ENCODE measurements around the gene TYMP. TPM values are rescaled to one million over a fixed set of nuclear protein-coding genes. Genes with fewer than 3 reads are reported as not detected.

TYMP gene
- total RNA-seq, 1 donor from 2014 or later: 6.3 TPM

DNA sequence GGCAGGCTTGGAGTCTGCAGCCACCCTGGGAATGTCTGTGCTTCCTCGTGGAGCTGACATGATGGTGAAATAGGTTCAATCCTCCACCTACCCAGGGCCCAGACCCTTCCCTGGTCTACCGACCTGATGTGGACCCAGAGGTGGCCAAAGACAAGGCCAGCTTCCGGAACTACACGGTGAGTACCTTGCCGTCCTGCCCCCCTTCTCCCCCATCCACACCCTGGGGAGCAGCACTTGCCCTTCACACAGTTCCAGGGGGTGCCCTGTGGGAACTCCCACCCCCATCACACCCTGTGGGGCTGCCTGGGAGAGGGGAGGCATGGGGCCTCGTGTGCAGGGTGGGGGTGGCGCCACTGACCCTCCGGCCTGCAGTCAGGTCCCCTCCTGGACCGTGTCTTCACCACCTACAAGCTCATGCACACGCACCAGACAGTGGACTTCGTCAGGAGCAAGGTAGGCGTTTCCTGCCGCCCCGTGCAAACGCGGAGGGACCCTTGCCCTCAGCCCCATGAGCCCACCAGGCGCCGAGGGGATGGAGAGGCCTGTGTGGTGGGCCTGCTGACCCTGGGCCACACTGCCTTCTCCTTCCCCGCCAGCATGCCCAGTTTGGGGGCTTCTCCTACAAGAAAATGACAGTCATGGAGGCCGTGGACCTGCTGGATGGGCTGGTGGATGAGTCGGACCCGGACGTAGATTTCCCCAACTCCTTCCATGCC is 42.4 kb downstream of the TYMP start:
- Mint-ChIP-seq H3K9me3 (ENCODE audit: unreplicated experiment) (no peaks in the 10 kb centered on the region), H3K36me3 (ENCODE audit: low read depth, unreplicated experiment) (no peaks in the 10 kb centered on the region), H3K27ac (ENCODE audit: unreplicated experiment) (no peak overlapping the region), H3K27me3 (ENCODE audit: unreplicated experiment) (peaks cover 9% of the 10 kb centered on the region), H3K4me3 (ENCODE audit: unreplicated experiment) (no peak overlapping the region), H3K4me1 (ENCODE audit: unreplicated experiment) (peaks cover 7% of the 10 kb centered on the region)
- TF ChIP-seq, protein P1, sequence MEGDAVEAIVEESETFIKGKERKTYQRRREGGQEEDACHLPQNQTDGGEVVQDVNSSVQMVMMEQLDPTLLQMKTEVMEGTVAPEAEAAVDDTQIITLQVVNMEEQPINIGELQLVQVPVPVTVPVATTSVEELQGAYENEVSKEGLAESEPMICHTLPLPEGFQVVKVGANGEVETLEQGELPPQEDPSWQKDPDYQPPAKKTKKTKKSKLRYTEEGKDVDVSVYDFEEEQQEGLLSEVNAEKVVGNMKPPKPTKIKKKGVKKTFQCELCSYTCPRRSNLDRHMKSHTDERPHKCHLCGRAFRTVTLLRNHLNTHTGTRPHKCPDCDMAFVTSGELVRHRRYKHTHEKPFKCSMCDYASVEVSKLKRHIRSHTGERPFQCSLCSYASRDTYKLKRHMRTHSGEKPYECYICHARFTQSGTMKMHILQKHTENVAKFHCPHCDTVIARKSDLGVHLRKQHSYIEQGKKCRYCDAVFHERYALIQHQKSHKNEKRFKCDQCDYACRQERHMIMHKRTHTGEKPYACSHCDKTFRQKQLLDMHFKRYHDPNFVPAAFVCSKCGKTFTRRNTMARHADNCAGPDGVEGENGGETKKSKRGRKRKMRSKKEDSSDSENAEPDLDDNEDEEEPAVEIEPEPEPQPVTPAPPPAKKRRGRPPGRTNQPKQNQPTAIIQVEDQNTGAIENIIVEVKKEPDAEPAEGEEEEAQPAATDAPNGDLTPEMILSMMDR (IDR thresholded peaks at IDR 0.05; ENCODE audit: unreplicated experiment): no peak
- DNase-seq (ENCODE audit: low spot score): no peak

DNA sequence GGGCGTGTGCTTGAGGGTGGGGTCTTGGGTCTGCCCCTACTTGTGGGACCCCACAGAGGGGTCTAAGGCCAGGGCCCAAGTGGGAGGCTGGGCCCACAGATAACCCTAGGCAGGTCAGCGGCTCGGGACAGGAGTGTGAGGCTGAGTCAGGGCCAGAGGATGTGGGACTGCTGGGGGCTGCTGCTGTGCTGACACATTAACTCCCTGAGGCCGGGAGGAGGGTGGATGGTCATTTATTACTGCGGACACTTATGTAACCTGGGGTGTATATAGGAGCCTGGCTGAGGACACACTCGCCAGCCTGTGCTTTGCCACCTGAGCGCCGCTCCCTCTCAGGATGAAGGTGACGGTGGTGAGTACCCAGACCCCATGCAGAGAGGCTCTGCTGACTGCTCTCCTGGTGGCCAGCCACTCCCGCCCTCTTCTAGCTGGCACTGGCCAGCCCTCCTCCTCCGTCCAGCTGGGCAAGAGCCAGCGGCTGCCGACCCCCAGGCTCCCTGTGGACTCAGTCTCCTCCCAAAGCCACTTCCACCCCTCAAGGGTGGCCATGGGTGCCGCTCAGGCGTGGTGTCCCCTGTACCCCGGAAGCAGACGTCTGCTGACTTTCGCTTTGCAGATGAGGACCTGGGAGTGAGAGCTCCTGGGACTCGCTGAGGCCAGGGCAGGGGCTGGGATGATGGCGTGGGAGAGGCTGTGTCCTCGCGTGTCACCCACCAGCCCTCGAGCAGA is 43.1 kb downstream of the TYMP start, which contains the start of gene MIOX:
TSS of gene MIOX (plus strand) at position 299 of the 729 bp plus-strand sequence. CDS start at position 338, 39 bp downstream.
- Mint-ChIP-seq H3K27ac (ENCODE audit: unreplicated experiment) (no peak within 1 kb of the TSS), H3K4me3 (ENCODE audit: unreplicated experiment) (no peak within 1 kb of the TSS), H3K9me3 (ENCODE audit: unreplicated experiment) (no peaks in the 10 kb centered on the region), H3K4me1 (ENCODE audit: unreplicated experiment) (peaks cover 7% of the 10 kb centered on the region), H3K36me3 (ENCODE audit: low read depth, unreplicated experiment) (no peaks in the 10 kb centered on the region), H3K27me3 (ENCODE audit: unreplicated experiment) (peaks cover 9% of the 10 kb centered on the region)
- no peak for DNase-seq (ENCODE audit: low spot score)
- TF ChIP-seq, protein P1 (IDR thresholded peaks at IDR 0.05; ENCODE audit: unreplicated experiment): no peak

DNA sequence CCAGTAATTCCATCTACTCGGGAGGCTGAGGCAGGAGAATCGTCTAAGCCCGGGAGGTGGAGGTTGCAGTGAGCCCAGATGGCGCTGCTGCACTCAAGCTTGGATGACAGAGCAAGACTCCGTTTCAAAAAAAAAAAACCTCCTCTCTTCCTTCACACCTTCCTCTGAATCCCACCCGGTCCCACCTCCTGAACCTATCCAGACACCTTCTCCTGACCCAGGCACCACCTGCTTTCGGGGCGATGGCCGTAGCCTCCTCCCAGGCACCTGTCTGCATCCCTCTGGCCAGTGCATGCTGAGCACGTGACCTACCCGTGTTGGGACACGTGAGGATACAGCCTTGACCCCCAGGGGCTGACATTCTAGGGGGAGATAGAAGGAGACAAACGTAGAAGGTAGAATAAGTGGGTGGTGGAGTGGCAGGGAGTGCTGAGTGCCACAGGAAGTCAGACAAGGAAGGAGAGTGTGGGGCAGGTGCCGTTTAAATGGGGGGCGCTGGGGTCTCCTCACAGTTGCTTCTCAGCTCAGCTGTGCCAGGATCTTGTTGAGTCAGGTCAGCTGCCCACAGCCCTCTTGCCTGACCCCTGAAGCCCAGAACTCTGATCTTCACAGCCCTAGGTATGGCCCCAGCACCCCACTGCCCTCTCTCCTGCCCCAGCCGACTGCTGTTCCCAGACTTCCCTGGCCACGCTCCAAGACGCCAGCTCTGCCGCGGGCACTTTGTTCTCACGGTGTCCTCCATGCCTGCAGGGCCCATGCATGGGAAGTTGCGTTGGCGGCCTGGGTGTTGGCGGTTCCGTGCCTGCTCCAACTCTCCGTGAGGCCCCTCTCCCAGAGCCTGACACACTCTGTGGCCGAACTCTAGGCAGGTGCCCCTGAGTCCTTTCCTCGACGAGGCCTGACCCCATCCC is 44.3 kb downstream of the TYMP start:
- Mint-ChIP-seq H3K4me1 (ENCODE audit: unreplicated experiment) (no peaks in the 10 kb centered on the region), H3K9me3 (ENCODE audit: unreplicated experiment) (no peaks in the 10 kb centered on the region), H3K4me3 (ENCODE audit: unreplicated experiment) (no peak overlapping the region), H3K27me3 (ENCODE audit: unreplicated experiment) (peaks cover 10% of the 10 kb centered on the region), H3K27ac (ENCODE audit: unreplicated experiment) (no peak overlapping the region), H3K36me3 (ENCODE audit: low read depth, unreplicated experiment) (no peaks in the 10 kb centered on the region)
- TF ChIP-seq, protein P1 (IDR thresholded peaks at IDR 0.05; ENCODE audit: unreplicated experiment): no peak
- DNase-seq (ENCODE audit: low spot score): no peak

DNA sequence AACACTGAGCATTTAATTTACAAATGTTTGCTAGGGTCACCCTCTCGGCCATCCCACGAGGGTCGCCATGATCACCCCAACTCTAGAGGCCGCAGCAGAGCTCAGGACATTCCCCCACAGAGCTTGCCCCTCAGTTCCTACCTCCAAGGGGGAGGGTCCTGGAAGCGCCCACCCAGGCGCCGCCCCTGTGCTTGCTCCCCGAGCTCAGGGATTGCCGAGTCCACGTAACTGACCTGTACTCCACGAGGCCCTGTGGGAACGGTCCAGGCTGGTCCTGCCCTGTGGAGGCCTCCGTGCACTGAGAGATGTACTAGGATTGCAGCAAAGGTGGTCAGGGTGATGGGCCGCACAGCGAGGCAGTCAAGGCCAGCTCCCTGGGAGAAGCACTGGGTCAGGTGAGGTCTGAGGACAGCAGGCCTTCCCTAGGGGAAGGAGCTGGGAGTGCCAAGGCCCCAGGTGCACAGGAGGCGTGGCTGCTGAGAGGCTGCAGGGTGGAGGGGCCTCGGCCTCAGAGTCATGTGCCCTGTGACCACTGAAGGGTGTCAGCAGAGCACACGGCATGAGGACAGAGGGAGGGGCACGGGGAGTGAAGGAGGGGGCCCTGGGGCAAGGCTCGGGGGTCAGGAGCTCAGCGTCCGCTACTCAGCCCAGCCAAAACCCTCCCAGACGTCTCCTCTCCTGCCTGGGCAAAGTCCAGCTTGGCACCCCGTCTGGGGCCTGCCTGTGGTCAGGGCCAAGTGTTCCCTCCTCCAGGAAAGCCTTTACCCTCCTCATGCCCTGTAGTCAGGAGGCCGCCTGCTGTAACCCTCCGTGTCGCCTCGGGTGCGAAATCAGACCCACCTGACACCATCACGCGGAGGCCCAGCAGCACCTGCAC is 45.6 kb downstream of the TYMP start:
- H3K27me3 Mint-ChIP-seq (ENCODE audit: unreplicated experiment): peaks cover 20% of the 10 kb centered on the region
- no peaks in the 10 kb centered on the region for H3K9me3 Mint-ChIP-seq (ENCODE audit: unreplicated experiment)
- no peak overlapping the region for H3K4me3 Mint-ChIP-seq (ENCODE audit: unreplicated experiment)
- no peak for DNase-seq (ENCODE audit: low spot score)
- no peak overlapping the region for H3K27ac Mint-ChIP-seq (ENCODE audit: unreplicated experiment)
- H3K36me3 Mint-ChIP-seq (ENCODE audit: low read depth, unreplicated experiment): no peaks in the 10 kb centered on the region
- TF ChIP-seq, protein P1 (IDR thresholded peaks at IDR 0.05; ENCODE audit: unreplicated experiment): no peak
- H3K4me1 Mint-ChIP-seq (ENCODE audit: unreplicated experiment): no peaks in the 10 kb centered on the region
